Skeletal muscle cell (primary cell): Measurements from ENCODE around the gene CRTC3.

Experiments
- DNase-seq: peaks from one replicate; pipeline ENCODE4 v3.0.0-alpha.2; 2010; ENCODE audit warnings: low read depth
- H3K4me3 ChIP-seq: 2 replicates; pipeline ENCODE4 v1.5.1; 2011; ENCODE audit warnings: low read depth, mild to moderate bottlenecking, control low read depth, low read length, moderate library complexity

The CRTC3 gene

DNA sequence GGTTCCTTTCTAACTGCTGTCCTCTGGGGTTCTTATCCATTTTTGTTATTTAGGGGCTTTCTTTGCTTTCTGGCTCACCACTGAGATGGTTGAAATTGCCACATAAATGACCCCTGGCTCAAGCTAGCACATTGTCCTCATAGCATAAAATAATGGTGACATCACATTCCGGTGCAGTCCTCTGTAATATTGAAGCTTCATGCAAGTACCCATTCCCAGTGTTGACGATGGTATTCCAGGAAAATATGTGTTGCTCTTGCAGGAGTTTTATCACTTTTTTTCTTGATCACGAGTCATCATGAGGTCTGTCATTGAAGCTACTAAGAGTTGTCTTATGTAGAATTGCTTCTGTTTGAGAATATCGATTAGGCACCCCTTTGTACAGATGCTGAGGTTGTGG, 56.1 kb downstream of the CRTC3 start:
- peak; percentile 41 for DNase-seq
- no peak overlapping the region for H3K4me3 ChIP-seq

DNA sequence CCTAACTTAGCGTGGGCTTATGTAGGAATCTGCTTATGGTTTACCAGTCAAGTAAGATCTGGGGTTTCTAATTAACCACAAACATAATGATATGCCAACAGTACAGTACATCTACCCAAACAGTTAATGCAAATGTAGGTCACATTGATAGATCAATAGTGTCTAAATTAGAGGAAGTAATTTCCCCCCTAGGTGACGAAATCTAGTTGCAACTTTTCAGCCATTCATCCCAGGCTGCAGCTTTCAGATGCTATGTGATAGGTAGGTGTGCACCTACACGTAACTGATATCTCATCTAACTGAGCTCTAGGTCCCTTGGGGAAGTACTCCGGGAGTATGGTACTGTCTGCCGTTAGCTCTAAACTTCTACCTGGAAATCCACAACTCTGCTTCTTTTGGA, 57.2 kb downstream of the CRTC3 start:
- H3K4me3 ChIP-seq, result no peak overlapping the region
- DNase-seq, result no peak

DNA sequence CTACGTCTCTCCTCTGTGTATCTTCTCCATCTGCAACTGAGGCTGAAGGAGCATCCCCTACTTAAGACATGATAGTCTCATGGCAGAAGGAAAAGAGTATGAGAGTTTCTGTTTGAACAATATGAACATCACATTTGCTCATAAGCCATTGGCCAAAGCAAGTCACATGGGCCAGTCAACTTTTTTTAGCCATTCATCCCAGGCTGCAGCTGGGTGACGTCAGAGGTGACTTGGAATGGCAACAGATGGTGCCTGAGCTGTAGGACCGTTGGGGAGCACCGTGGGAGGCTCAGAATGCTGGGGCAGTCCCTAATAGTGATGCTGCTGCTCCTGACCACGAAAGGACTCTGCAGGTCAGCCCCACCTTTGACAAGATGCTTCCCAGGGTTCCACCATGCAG, 58.7 kb downstream of the CRTC3 start:
- DNase-seq, result no peak
- H3K4me3 ChIP-seq, result no peak overlapping the region

DNA sequence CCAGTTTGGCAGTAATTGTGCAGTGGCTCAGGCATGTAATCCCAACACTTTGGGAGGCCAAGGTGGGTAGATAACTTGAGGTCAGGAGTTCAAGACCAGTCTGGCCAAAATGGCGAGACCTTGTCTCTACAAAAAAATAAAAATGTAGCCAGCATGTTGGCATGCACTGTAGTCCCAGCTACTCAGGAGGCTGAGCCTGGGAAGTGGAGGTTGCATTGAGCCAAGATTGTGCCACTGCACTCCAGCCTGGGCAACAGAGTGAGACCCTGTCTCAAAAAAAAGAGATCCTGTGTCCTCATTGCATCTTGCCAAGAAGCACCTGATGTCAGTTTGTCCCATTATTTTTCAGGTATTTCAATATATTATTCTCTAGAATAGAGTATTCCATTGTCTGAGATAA, 61.8 kb downstream of the CRTC3 start:
- no peak for DNase-seq
- H3K4me3 ChIP-seq, result no peak overlapping the region

DNA sequence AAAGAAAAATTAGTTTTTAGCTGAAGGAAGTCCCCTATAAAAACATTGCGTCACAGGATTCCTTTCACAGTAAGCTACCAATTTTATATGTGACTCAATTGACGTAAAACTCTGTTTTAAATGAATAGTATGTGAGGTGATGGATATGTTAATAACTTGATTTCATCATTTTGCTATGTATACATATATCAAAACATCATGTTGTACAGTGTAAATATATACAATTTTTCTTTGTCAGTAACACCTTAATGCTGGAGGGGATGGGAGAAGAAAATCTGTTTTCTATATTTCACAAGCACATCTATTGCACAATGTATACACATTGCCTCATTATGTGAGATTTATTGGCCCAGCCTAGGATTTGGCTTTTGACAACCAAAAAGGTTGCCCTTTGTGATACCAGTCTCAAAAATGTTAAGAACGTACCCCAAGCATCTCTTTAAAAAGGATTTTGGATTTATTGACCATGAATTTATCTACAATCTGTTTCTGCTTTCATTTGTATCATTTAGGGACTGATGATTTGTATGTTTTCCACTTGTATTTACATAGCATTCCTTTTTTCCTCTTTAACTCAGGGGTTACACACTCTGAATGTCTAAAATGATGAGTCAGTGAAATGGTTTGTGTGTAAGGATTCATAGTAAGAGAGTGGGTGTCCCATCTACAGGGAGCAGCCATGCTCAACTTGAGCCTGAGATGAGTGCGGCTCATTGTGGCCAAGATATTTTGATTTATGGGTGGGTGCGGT, 62.6 kb downstream of the CRTC3 start:
- no peak overlapping the region for H3K4me3 ChIP-seq
- peak; percentile 68 for DNase-seq

DNA sequence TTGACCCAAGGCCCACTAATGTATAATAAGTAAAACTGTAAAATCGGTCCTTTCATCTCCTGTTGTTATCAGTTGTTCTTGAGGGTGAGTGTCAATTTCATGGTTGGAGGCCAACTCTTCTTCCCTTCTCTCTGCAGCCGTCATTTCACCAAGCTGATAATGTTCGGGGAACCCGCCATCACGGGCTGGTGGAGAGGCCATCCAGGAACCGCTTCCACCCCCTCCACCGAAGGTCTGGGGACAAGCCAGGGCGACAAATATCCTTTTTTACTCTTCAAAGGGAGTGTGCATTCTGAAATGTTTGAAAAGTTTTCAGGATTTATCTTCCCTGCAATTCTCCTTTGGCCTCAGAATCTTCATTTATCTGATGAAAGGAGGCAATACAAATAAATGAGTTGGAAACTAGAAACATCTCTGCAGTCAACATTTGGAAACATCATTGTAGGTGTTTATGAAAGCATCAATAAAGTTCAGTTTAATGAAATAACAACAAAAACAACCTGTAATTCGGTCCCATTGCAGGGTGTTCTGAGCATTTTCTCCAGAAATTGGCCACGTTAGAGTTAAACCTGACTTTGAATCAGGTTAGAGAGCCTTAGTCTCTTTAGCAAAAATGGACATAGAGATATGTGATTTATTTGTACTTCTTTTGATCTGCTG, 63.9 kb downstream of the CRTC3 start:
- H3K4me3 ChIP-seq, result no peak overlapping the region
- DNase-seq, result no peak

DNA sequence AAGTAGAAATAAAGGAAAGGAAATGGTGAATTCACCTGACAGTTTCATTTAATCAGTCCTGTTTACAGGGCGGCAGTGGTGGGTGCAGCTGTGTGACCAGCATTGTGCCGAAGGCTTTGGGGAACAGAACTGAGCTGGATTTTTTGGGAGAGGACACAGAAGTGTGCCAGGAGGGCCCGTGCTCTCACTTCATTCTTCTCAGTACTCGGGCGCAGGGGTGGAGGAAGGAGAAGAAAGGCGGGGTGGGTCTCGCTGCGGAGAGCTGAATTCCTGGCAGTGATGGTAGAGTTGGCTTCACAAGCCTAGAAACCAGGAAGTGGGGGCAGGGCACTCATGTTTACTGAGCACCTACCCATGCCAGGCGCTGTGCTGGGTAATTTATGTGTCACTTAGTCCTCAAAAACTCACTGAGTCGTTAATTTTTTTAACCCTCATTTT, 64.6 kb downstream of the CRTC3 start:
- no peak overlapping the region for H3K4me3 ChIP-seq
- DNase-seq, result no peak

DNA sequence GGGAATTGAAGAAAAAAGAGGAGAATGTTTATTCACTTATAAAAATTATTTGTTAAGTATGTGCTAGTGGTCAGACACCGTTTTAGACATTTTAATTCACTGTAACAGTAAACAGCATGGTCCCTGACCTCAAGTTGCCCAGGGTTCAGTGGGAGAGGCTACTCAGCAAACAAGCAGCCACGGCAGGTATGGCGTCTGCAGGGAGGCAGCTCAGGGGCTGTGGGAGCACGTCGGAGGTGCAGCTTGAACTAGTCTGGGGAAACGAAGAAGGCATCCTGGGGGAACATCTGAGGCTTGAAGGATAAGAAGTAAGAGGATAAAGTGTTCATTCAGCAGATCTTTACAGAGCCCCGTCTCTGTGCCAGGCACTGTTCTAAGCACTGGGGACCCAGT, 66.0 kb downstream of the CRTC3 start:
- DNase-seq, result no peak
- no peak overlapping the region for H3K4me3 ChIP-seq

DNA sequence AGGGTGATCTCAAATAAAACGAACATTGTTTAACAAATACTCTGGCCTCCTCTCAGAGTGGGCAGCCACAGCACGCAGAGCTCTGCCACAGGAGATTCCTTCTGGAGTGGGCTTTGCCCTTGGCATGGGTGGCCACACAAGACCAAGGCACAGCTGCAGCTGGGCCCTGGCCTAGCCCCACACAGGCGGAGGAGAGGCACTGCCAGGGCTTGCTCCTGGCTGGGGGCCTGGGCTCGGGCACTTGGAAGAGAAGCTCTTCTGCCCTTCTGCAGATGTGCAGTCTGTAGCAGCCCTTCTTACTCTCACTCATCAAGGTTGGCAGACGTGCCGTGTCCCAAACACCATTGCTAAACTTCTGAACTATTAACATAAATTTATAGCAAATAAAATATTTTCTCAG, 67.2 kb downstream of the CRTC3 start:
- no peak for DNase-seq
- H3K4me3 ChIP-seq, result no peak overlapping the region

DNA sequence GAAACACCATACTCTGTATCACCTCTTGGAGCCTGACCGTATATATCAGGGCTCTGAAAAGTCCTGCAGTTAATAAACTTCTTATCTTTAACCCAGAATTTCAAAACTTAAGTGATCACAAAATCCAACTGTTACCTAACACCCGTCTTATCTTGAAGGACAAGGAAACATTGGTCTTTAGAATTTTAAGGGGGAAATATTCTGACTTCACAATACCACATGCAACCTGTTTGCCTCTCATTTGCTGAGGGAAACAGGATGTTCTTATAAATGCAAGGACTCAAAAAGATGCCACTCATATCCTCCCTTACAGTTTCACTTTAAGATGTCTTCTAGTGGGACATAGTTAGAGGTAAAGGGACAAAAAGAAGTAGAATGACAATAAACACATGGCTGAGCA, 67.9 kb downstream of the CRTC3 start:
- H3K4me3 ChIP-seq, result no peak overlapping the region
- DNase-seq, result no peak

DNA sequence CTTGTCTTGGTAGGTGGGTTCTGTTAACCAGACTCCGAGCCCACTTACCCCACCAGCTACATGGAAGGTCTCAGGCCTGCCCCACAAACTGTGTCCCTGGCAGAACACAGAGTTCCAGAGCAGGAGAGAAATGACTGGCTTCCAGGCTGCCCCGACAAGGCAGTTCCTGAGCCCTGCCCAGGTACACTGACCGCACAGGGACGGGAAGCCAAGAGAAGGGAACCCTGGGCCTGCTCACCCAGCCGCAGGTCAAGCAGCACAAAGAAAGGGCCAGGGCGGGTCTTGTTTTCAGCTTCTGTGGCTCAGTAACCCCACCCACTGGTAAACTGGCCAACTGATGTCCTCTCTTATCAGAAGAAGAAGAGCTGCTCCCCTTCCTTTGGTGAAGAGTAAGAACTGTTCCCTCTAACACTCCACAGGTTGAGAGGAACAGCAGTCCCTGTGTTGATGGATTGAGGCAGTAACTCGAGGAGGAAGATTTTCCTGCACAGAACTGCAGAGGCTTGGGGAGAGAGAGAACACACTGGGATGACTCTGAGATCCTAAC, 68.4 kb downstream of the CRTC3 start:
- no peak for DNase-seq

DNA sequence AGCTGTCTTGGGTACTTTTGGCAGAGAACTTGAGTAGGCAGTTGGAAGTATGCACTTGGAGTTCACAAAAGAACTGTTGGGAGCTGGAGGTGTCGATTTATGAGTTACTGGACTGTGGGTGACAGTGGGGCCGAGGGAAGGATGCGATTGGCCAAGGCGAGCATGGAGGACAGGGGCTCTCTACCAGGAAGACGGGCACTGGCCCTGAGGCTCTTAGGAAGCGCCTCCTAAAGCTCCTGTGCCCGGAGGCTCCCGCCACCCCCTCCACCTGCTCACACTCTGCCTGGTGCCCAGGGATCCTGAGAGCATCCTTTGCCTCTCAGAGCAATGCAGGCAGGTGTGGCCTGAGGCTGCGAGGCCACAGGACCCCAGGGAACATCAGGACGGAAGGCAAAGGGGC, 69.0 kb downstream of the CRTC3 start:
- no peak overlapping the region for H3K4me3 ChIP-seq

More for the DNA sequence above, 68.4 kb downstream of the CRTC3 start:
- H3K4me3 ChIP-seq, result no peak overlapping the region

DNA sequence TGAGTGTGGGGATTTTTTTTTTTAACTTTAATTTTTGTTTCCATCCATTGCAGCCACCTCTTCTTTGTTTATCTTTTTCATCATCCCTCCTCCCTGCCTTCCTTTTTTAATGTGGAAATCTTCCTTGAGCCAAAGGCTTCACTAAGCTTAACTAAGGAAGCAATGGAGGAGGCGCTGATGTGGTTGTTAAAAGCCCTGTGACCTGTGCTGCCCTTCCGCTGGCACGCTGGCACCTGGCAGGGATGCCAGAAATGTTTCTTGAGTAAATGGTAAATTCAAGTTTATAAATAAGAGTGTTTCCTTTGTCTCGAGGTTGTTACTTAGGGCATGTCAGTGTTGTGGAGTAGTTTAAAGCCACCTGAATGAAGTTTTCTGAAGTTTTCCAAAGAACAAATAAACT, 69.4 kb downstream of the CRTC3 start:
- no peak overlapping the region for H3K4me3 ChIP-seq
- DNase-seq, result no peak

More for the DNA sequence above, 69.0 kb downstream of the CRTC3 start:
- no peak for DNase-seq

DNA sequence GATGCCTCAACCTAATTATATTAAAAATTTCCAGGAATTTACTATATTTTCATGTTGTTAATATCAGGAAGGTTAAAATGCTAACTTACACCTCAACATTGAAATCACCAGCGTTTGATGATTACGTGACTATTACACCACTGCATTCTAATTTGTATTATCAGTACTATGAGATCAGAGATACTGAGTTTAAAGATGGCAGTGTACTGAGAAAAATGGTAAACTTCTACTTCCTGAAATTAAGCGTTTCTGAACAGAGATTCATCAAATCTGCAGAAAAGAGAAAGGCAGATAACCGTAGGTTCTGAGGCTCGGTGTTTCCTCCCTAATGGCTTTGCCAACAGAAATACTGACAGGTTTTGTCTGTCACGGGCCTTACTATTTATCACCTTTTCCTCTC, 69.9 kb downstream of the CRTC3 start:
- H3K4me3 ChIP-seq, result no peak overlapping the region
- DNase-seq, result no peak

DNA sequence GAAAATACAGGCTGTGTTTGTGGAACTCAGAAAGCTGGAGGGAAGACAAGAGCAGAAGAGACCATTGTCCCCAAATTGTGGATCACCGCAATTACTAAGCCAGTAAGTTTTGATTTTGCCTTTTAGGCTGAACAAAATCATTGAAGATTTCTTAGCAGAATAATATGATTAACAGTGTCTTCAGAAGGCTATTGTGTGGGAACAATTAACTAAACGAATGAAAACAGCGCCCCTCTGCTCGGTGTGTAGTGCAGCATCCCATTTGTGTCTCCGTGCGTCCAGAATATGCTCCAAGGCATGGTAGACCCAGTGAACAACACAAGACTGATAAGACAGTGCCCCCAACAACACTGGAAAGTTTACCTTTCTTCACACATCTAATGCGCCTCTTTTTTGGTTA, 71.2 kb downstream of the CRTC3 start:
- H3K4me3 ChIP-seq, result no peak overlapping the region
- DNase-seq, result no peak

DNA sequence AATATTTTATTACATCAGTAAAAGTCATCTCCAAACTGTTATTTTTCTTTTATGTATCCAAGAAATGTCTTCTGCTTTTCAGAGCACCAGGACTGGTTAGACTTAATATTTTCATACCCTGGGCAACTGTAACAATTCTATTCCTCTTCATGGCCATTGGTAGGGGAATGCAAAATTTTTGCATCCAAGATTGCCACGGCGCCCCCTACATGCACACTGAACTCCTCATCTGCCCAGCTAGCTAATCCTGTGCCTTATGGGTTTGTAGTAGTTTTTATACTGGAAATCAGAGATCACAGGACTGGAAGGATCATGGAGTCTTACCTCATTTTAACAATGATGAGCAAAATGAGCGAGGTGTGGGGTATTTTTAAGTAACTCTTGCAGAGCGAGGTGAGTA, 74.2 kb downstream of the CRTC3 start:
- H3K4me3 ChIP-seq, result no peak overlapping the region
- DNase-seq, result no peak

DNA sequence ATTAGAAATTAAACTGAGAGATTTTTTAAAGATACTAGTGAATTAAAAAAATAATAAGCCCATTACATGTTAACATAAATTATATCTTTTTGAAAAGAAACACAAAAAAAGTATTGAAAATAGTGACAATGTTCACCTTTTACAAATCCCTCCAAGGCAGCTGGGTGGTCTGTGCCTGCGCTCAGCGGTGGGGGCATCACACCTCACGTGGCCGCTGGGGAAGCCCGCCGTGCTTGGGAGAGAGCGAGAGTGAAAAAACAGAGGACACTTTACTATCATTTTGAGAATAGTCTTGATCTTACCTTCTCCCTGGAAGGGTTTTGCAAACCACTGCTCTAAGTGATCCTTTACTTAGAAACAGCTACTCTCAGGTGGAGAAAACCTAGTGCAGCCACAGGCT, 76.9 kb downstream of the CRTC3 start:
- no peak for DNase-seq
- H3K4me3 ChIP-seq, result no peak overlapping the region

DNA sequence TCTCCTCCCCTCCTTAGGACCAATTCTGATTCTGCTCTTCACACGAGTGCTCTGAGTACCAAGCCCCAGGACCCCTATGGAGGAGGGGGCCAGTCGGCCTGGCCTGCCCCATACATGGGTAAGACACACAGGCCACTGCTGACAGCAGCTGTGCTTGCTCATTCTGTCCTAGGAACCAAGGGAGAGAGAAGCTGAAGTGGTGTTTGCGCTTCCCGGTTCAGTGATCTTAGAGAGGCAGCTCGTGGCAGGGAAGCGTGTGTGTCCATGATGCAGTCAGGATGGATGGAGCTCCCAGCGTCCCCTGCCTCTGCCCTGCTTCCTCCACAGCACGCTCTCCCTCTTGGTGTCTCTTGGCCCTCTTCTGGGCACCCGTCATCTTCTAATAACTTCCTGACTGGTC, 77.6 kb downstream of the CRTC3 start:
- H3K4me3 ChIP-seq, result no peak overlapping the region
- DNase-seq, result no peak

DNA sequence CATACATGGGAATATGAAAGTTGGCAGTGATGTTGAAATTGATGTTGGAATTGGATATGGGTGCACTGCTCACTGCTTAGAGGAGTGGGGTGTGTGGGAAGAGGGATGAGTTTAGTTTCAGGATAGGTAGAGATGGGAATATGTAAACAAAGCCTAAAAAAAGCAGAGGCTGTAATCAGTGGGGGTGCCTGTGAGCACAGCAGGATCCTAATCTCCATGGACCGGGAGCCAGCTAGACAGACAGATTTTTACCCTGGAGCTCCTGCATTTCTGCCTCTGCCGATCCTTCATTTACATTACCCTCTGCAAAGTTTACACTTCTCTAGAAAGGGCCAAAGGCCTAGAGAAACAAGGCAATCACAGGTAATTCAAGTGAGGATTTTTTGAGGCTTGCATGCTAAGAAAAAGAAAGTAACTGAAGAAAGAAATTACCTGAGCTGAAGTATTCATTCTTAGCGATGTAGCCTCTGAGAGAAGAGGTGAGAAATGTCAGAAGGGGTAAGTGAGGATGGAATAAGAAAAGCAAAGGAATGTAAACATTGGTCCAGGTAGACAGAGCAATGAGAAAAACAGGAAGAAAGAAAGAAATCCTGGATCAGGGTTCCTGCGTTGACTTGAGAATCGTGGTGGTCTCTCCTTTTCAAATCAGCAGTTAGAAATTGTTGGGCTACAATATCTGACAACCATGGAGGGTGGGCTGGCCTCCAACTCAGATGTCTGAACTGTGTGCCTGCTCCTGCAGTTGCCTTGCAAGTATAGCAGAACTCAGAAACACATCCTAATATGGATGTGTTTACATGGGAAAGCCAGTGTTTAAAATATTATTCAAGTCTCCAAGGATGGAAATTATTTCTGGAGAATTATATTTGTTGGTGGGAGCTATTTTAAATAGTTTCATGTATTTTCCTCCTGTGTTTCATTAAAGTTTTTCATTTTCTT, 79.8 kb downstream of the CRTC3 start:
- H3K4me3 ChIP-seq, result no peak overlapping the region
- no peak for DNase-seq

DNA sequence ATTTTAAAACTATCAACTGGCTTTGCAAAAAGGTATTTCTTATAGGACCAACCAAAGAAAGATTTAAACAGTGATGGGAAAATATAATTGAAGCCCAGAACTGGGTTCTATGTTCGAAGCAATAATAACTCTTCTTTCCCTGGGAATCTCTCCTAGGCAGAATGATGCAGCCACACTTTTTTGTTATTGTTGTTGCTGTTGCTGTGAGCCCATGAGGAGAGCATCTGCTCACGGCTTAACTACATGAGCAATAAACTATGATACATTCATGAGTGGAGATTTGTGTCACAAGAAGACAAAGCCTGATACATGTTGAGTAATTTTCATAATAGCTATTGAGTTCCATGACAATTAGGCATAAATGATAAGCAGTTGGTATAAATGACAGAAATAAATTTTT, 80.5 kb downstream of the CRTC3 start:
- H3K4me3 ChIP-seq, result no peak overlapping the region
- no peak for DNase-seq
